Mononuclear cell (primary cell): ENCODE results near the gene PTPRC. TPM values are rescaled to one million over a fixed set of nuclear protein-coding genes. Genes with fewer than 3 reads are reported as not detected.

Experiments
- H3K27me3 ChIP-seq: 2 replicates; pipeline ENCODE4 v1.6.0; 2011; ENCODE audit warnings: low read length, control low read depth; ENCODE audit not compliant: insufficient read depth
- H3K4me1 ChIP-seq: 2 replicates; pipeline ENCODE4 v1.5.1; 2011; ENCODE audit warnings: mild to moderate bottlenecking, low read length, control low read depth; ENCODE audit not compliant: insufficient read depth
- H3K4me3 ChIP-seq: 2 replicates; pipeline ENCODE4 v1.5.1; 2011; ENCODE audit warnings: mild to moderate bottlenecking, low read length, moderate library complexity
- H3K9me3 ChIP-seq: 2 replicates; pipeline ENCODE4 v1.5.1; 2011; ENCODE audit warnings: low read depth, mild to moderate bottlenecking, control low read depth, low read length
- total RNA-seq: library from RNA; depleted of rRNA; stranded (reverse); fragments of >200 nt; gene quantifications from one replicate; pipeline ENCODE4 v1.2.3, GENCODE V29; 2012

The PTPRC gene
- total RNA-seq, 1 donor = 1,024 TPM

DNA sequence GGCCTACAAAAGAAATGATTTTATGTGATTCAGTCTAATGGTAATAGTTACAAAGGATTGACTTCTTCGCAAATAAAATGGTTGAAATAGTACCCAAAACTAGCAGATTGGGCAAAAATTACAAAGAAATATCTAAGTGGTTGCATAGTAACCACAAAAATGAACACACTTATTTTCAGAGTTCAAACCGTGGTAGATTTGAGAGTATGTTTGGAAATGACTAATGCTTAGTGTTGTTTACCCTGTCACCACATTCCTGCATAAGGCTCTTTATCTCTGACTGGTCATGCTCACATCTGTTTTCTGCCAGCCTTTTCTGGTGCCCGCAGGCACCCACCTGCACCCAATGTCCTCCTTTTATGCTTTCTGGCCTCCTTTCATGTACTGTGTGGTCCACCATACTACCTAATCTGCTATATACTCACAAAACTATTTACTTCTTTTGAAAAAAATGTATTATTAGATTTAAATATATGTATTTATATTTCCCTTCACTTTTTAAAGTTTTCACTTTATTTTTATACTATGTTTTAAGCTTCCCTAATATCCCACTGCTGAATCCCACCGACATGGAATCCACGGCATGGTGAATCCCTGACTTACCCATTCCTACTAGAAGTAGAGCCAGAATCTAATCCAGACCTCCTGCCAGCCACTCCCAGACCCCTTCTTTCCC is 30.3 kb downstream of the PTPRC start:
- no peaks in the 10 kb centered on the region for H3K9me3 ChIP-seq
- no peaks in the 10 kb centered on the region for H3K27me3 ChIP-seq
- peaks cover 71% of the 10 kb centered on the region for H3K4me1 ChIP-seq
- H3K4me3 ChIP-seq = no peak overlapping the region

DNA sequence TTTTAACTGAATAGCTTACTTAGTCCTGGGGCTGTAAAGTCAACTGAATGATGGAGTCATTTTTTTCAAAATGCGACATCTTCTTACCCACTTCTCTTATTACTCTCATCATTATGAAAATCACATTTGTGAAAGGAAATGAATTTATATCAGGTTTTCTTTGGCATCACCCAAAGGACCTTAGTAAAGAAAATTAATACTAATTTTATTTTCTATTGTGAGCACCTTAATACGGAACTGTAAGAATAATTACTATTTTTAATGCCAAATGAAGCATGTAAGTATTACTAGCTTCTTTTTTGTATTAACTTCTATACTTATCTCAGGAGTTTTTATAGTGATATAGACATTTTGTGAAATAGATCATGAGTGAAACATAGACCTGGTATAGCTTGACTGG is 30.9 kb downstream of the PTPRC start:
- Histone ChIP-seq H3K9me3 (no peaks in the 10 kb centered on the region), H3K4me1 (peaks cover 67% of the 10 kb centered on the region), H3K4me3 (no peak overlapping the region), H3K27me3 (no peaks in the 10 kb centered on the region)

DNA sequence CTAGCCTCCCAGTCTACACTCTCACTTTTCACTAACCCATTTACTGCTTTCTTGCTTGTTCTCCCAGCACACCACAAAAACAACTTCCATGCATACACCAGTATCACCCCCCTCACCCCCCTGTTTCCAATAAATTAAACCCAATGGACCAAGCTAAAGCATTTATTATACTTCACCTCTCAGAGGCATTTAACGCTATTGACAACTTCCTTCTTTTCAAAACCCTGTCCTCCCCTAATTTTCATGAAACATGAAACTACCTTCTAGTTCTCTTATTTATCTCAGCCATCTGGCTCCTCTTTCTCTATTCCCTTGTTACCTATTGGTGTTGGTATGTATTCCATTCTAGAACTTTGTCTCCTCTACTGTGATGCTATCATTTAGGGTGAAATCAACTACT is 32.3 kb downstream of the PTPRC start:
- Histone ChIP-seq H3K9me3 (no peaks in the 10 kb centered on the region), H3K27me3 (no peaks in the 10 kb centered on the region), H3K4me3 (no peak overlapping the region), H3K4me1 (peaks cover 58% of the 10 kb centered on the region)

DNA sequence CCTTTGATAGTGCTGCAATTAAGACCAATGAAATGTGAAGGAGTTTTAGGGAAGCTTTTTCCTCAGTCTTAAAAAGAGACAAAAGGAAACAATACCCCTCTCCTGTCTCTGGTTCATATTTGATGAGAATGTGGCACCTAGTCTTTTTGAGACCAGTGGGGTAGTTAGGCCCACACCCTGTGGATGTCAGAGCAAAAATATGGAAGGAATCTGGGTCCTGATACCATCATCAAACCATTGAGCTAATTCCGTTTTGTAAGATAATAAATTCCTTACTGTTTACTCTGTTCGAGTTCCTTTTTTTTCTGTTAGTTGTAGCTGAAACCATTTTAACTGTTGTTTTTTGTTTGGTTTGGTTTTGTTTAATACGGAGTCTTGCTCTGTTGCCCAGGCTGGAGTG is 33.3 kb downstream of the PTPRC start:
- H3K4me1 ChIP-seq = peaks cover 63% of the 10 kb centered on the region

DNA sequence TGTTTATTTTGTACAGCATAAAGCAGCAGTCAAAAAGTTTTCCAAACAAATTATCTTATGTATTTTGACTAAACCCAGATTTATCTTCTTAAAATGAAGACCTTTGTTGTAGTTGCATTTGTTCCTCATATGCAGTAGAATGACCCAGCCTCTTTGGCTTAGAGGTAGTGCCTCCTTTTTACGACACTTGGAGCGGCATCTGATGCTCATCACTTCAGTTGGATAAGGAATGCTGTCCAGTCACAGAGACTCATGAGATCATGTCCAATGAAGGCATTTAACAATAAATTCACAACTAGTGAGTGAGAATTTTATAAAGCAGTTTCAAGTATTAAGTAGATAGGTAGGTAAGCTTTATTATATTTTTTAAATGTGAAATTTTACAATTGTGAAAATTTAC is 35.2 kb downstream of the PTPRC start:
- H3K4me1 ChIP-seq = peaks cover 65% of the 10 kb centered on the region
- no peaks in the 10 kb centered on the region for H3K27me3 ChIP-seq
- no peaks in the 10 kb centered on the region for H3K9me3 ChIP-seq
- H3K4me3 ChIP-seq = no peak overlapping the region

More for the DNA sequence above, 33.3 kb downstream of the PTPRC start:
- Histone ChIP-seq H3K9me3 (no peaks in the 10 kb centered on the region), H3K4me3 (no peak overlapping the region), H3K27me3 (no peaks in the 10 kb centered on the region)

DNA sequence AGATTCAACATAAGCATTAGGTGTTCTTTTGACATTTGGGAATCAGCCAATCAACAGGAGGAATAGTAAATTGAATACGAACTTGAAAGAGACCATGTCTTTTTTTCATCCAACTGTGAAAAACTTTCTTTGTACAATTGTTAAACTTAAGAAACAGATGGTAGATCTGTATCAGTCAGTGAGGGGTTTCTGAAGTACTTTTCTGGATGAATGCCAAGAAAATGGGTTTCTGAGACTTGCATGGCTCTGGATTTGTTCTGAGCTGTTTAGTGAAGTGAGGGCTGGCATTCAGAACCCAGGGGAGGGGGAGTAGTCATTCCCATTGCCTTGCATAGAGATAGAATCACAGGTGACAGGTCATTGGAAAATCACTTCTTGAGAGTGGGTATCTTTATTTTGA is 37.4 kb downstream of the PTPRC start:
- peaks cover 77% of the 10 kb centered on the region for H3K4me1 ChIP-seq

DNA sequence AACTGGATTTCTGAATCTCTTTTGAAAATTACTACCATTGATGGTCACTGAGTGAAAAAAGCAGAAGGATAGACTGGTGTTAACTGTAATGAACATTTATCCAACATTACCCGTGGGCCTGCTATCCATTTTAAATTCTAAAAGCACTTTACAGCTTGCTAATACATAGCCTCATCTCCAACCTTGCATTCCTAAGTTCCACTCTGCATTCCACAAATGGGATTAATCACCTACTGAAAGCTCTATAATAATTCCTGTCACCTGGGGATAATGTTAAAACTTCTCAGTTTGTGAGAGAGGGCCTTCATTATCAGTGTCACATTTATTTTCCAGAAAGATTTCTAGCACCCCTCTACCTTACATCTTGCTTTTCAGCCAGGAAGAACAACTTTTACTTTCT is 38.2 kb downstream of the PTPRC start:
- Histone ChIP-seq H3K4me1 (peaks cover 71% of the 10 kb centered on the region), H3K4me3 (no peak overlapping the region)

More for the DNA sequence above, 37.4 kb downstream of the PTPRC start:
- no peak overlapping the region for H3K4me3 ChIP-seq
- no peaks in the 10 kb centered on the region for H3K27me3 ChIP-seq
- no peaks in the 10 kb centered on the region for H3K9me3 ChIP-seq

DNA sequence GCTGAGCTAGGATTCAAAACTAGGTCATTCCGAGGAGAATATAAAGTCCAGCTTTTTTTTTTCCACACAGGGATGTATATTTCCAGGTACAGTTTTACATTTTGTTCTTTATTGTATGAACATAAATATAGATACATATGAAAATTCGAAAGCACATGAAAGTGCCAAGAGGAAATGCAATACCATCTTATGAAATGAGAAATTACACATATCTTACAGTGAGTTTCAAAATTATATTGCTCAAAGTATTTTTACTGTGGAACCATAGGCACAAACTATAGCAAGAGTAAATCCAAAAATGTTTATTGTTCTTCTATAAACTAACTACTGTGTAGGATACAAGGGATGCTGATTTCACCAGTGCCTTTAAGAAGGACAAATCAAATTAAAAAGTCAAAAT is 39.0 kb downstream of the PTPRC start:
- Histone ChIP-seq H3K4me3 (no peak overlapping the region), H3K4me1 (peaks cover 71% of the 10 kb centered on the region), H3K9me3 (no peaks in the 10 kb centered on the region), H3K27me3 (no peaks in the 10 kb centered on the region)

More for the DNA sequence above, 38.2 kb downstream of the PTPRC start:
- H3K27me3 ChIP-seq = no peaks in the 10 kb centered on the region
- no peaks in the 10 kb centered on the region for H3K9me3 ChIP-seq

DNA sequence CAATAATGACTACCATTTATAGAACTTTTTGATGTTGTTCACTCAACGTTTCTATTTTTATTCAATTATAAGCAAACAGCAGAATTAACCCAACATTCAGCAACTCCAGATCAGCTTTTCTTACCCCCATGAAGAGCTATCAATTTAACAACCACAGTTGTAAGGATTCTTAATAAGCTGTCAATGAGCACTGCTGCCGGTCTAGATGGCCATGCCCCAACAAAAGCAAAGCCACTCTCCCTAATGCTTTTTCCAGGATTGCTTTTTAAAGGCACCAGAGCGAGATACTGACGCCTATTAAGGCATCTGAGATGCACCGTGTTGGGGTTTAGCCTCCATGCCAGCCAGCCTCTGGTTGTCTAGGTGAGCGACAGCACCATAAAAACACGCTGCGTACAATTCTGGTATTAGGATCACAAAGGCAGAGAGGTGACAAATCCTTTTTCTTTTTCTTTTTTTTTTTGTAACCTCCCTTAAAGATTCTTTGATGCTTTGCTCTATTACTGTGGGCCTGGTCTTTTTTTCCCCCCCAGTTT is 39.5 kb downstream of the PTPRC start:
- Histone ChIP-seq H3K27me3 (no peaks in the 10 kb centered on the region), H3K9me3 (no peaks in the 10 kb centered on the region), H3K4me3 (no peak overlapping the region), H3K4me1 (peaks cover 72% of the 10 kb centered on the region)

DNA sequence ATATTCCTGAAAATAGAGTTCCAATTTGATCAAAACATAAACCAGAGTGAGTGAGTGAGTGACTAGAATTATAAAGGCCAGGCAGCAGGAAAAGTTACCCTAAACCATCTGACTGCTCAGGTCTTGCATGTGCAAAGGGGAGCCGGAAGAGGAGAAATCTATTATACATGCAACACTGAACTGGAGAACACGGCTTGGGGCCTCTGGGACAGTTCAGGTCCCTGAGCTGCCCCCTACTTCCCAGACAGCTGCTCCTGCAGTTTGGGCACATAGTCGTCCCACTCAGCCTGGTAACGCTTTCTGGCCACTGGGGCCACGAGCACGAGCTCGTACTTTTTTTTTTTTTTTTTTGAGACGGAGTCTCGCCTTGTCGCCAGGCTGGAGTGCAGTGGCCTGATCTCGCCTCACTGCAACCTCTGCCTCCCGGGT is 40.1 kb downstream of the PTPRC start:
- H3K4me1 ChIP-seq = peaks cover 75% of the 10 kb centered on the region
- no peak overlapping the region for H3K4me3 ChIP-seq
- H3K27me3 ChIP-seq = no peaks in the 10 kb centered on the region
- H3K9me3 ChIP-seq = no peaks in the 10 kb centered on the region

DNA sequence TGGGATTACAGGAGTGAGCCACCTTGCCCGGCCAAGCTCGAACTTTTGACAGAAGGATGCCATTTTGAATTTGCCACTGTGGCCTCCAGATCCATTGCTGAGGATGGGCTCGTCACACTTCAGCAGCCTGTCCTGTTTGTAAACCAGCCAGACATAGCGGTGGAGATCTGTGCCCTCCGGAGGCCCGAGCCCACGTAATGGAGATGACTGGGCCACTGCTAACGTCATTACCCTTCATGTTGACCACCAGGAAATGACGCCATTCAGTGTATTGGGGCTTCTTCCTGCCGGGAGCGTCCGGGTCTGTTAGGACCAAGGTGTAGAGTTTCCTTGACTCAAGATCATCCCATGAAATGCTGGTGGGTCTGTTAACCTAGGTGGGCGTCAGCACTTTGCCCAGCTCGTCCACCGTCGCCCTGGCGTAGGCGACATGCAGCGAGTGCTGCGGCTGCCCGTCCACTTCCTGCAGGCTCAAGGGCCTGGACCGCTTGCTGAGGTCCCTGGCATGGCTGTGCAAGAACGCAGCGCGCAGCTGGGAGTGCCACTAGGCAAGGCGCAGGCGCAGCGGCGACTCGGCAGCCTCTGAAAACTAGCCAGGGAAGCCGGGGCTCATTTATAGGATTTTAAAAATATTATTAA is 40.8 kb downstream of the PTPRC start:
- H3K27me3 ChIP-seq = no peaks in the 10 kb centered on the region
- H3K4me1 ChIP-seq = peaks cover 75% of the 10 kb centered on the region
- H3K9me3 ChIP-seq = no peaks in the 10 kb centered on the region
- H3K4me3 ChIP-seq = no peak overlapping the region

DNA sequence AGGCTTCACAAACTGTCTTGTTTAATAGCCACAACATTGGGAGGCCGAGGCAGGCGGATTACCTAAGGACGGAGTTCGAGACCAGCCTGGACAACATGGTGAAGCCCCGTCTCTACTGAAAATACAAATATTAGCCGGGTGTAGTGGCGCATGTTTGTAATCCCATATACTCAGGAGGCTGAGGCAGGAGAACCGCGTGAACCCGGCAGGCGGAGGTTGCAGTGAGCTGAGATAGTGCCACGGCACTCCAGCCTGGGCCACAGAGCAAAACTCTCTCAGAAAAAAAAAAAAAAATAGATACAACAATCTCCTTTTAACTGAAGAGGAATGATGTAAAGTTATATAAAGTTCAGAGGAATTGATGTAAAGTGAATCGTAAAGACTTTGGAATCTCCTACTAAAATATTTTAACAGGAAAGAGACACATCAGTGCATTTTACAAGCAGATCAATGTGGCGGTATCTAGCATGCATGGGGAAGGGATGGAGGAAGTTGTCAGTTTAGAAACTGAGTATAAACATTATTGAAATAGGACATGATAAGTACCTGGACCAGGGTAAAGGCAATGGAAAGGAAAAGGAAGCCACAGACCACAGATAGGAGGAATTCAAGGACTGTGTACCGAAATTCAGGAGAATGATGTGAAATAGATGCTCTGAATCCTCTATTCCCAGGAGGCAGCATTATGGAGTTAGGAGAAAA is 41.5 kb downstream of the PTPRC start:
- Histone ChIP-seq H3K9me3 (no peaks in the 10 kb centered on the region), H3K4me3 (no peak overlapping the region), H3K27me3 (no peaks in the 10 kb centered on the region), H3K4me1 (peaks cover 77% of the 10 kb centered on the region)

DNA sequence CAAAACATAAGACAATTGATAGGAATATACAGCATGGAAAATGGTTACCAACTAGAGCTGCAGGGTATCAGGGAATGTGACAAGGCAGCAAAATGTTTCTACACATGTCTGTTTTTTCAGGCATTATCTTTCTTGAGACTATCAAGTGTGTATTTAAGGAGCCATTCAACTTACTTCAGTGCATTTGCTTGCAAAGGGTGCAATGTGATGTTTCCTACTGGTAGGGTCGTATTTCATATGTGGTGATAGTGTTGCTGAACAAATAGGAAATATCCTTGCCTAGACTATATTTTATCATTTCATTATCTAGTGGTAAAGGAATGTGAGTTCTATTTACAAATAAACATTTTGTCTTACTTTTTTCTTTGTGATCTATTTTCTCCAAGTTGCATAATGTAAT is 42.4 kb downstream of the PTPRC start:
- Histone ChIP-seq H3K9me3 (no peaks in the 10 kb centered on the region), H3K4me3 (no peak overlapping the region), H3K4me1 (peaks cover 79% of the 10 kb centered on the region), H3K27me3 (no peaks in the 10 kb centered on the region)

DNA sequence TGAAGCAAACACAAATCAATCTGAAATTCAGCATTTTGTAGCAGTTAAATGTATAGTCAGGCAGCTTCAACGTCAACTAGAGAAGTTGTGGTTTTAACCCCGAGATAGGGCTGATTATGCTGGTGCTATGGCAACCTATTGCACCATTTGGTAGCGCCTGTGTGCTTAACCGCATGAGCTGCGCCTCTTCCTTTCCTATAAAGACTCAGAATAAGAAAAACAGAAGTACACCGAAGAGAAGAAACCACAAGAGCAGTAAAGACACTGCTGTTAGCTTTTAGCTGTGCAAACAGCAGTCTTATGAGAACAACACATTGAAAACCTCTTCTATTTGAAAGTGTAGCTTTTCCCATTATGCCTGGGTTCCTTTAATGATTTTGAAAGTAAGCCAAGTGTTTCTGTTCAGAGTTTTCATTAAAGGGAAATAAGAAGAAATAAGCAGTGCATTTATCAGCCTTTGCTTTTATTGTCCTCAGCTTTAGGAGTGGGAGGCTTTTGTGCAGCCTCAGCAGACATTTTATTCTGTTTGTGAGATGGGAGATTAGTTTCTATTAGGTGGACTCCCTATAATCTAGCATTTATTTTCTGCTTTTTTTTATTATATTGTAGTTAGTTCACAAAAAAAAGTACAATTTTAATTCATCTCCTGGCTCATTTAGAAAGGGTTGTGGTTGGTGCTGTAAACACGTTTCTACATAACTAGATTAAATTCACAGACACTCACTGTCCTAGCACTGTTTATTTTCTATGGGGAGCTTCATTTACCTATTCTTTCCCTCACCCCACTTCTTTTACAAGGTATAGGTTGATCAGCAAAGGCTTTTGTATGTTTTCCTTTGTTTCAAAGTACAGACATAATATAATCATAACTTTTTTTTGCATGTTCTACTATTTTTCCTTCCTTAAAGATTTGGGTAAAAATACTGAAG is 43.3 kb downstream of the PTPRC start:
- Histone ChIP-seq H3K4me3 (no peak overlapping the region), H3K4me1 (peaks cover 75% of the 10 kb centered on the region), H3K27me3 (no peaks in the 10 kb centered on the region), H3K9me3 (no peaks in the 10 kb centered on the region)
